ENCODE results near the gene THPO. TPM values are rescaled to one million over a fixed set of nuclear protein-coding genes. Genes with fewer than 3 reads are reported as not detected.

The THPO gene
- total RNA-seq, 1 donor from 2014 or later: 0.41 TPM

GRCh38 chr3:184415203-184415490, 37.1 kb upstream of the THPO start:
- Mint-ChIP-seq H3K36me3 (no peaks in the 10 kb centered on the region), H3K27ac (no peak overlapping the region), H3K4me1 (ENCODE audit: unreplicated experiment) (no peaks in the 10 kb centered on the region), H3K9me3 (peaks cover 5% of the 10 kb centered on the region), H3K27me3 (no peaks in the 10 kb centered on the region), H3K4me3 (no peak overlapping the region)
- no peak for TF ChIP-seq CTCF (conservative IDR thresholded peaks at IDR 0.05)
- no peak for DNase-seq (ENCODE audit: extremely low spot score, unreplicated experiment)

GRCh38 chr3:184414418-184415202, 36.6 kb upstream of the THPO start:
- no peak for DNase-seq (ENCODE audit: extremely low spot score, unreplicated experiment)
- peaks cover 5% of the 10 kb centered on the region for H3K9me3 Mint-ChIP-seq
- no peaks in the 10 kb centered on the region for H3K4me1 Mint-ChIP-seq (ENCODE audit: unreplicated experiment)
- H3K27me3 Mint-ChIP-seq: no peaks in the 10 kb centered on the region
- no peak overlapping the region for H3K27ac Mint-ChIP-seq
- TF ChIP-seq CTCF (conservative IDR thresholded peaks at IDR 0.05): no peak
- no peak overlapping the region for H3K4me3 Mint-ChIP-seq
- no peaks in the 10 kb centered on the region for H3K36me3 Mint-ChIP-seq

- Mint-ChIP-seq H3K27ac (no peak overlapping the region), H3K36me3 (no peaks in the 10 kb centered on the region), H3K4me1 (ENCODE audit: unreplicated experiment) (no peaks in the 10 kb centered on the region), H3K27me3 (peaks cover 5% of the 10 kb centered on the region), H3K4me3 (no peak overlapping the region), H3K9me3 (peaks cover 5% of the 10 kb centered on the region)
- TF ChIP-seq CTCF (conservative IDR thresholded peaks at IDR 0.05): no peak
- DNase-seq (ENCODE audit: extremely low spot score, unreplicated experiment): no peak
Measured at GRCh38 chr3:184409946-184410500, 32.0 kb upstream of the THPO start.

- DNase-seq (ENCODE audit: extremely low spot score, unreplicated experiment): no peak
- Mint-ChIP-seq H3K27ac (no peak overlapping the region), H3K9me3 (peaks cover 5% of the 10 kb centered on the region), H3K4me3 (no peak overlapping the region), H3K27me3 (peaks cover 5% of the 10 kb centered on the region), H3K4me1 (ENCODE audit: unreplicated experiment) (no peaks in the 10 kb centered on the region), H3K36me3 (no peaks in the 10 kb centered on the region)
- no peak for TF ChIP-seq CTCF (conservative IDR thresholded peaks at IDR 0.05)
Measured at GRCh38 chr3:184409331-184409926, 31.4 kb upstream of the THPO start.

- Mint-ChIP-seq H3K36me3 (no peaks in the 10 kb centered on the region), H3K27me3 (peaks cover 19% of the 10 kb centered on the region), H3K27ac (no peak overlapping the region), H3K9me3 (no peaks in the 10 kb centered on the region), H3K4me3 (no peak overlapping the region), H3K4me1 (ENCODE audit: unreplicated experiment) (no peaks in the 10 kb centered on the region)
- no peak for TF ChIP-seq CTCF (conservative IDR thresholded peaks at IDR 0.05)
- DNase-seq (ENCODE audit: extremely low spot score, unreplicated experiment): no peak
Measured at GRCh38 chr3:184405075-184406030, 27.3 kb upstream of the THPO start.

Measured in type B pancreatic cell (in vitro differentiated cells).